ENCODE data around the gene SLC12A7. TPM values are rescaled to one million over a fixed set of nuclear protein-coding genes. Genes with fewer than 3 reads are reported as not detected.

SLC12A7 gene
- total RNA-seq, 4 donors from 2014 or later: 26.1 to 41.6 (median 29.1) TPM

DNA sequence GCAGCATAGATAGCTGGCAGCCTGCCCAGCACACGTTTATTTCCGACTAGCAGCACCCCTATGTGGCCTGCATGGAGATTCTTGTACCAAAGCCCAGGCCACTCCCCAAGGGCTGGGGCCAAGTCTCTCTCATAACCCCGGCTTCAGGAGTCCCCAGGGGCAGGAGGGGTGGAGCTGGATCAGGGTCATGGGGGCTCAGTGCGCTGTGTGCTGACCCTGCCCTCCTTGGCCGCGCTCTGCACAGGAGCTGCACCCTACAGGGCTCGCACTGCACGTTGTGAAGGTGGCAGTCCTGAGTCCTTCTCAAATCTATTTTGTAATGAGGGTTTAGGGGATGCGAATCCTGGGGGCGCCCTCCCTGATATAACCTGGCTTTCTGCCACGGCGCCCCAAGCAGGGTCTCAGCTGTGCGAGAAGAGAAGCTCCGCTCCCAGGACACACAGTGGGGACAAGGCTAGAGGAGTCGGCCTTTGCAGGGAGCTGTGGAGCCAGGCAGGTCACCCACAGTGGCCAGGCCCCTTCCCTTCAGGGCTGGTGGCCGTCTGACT lies 74.7 kb downstream of the SLC12A7 start:
- Histone ChIP-seq H3K4me1 (no peaks in the 10 kb centered on the region), H3K4me3 (replicated peaks in 1 of 3) (no peak overlapping the region), H3K36me3 (no peaks in the 10 kb centered on the region), H3K27ac (no peak overlapping the region), H3K27me3 (no peaks in the 10 kb centered on the region), H3K9me3 (no peaks in the 10 kb centered on the region)
- DNase-seq: no peak
- intact Hi-C loops (cut with DNase I): no loop called here
- WGBS, 2 donors: 74 to 77% methylated on average over 9 to 16 of the region's 16 CpGs
- no peak for TF ChIP-seq POLR2A (IDR thresholded peaks at IDR 0.05)
- TF ChIP-seq, protein P1, sequence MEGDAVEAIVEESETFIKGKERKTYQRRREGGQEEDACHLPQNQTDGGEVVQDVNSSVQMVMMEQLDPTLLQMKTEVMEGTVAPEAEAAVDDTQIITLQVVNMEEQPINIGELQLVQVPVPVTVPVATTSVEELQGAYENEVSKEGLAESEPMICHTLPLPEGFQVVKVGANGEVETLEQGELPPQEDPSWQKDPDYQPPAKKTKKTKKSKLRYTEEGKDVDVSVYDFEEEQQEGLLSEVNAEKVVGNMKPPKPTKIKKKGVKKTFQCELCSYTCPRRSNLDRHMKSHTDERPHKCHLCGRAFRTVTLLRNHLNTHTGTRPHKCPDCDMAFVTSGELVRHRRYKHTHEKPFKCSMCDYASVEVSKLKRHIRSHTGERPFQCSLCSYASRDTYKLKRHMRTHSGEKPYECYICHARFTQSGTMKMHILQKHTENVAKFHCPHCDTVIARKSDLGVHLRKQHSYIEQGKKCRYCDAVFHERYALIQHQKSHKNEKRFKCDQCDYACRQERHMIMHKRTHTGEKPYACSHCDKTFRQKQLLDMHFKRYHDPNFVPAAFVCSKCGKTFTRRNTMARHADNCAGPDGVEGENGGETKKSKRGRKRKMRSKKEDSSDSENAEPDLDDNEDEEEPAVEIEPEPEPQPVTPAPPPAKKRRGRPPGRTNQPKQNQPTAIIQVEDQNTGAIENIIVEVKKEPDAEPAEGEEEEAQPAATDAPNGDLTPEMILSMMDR (IDR thresholded peaks at IDR 0.05): no peak

DNA sequence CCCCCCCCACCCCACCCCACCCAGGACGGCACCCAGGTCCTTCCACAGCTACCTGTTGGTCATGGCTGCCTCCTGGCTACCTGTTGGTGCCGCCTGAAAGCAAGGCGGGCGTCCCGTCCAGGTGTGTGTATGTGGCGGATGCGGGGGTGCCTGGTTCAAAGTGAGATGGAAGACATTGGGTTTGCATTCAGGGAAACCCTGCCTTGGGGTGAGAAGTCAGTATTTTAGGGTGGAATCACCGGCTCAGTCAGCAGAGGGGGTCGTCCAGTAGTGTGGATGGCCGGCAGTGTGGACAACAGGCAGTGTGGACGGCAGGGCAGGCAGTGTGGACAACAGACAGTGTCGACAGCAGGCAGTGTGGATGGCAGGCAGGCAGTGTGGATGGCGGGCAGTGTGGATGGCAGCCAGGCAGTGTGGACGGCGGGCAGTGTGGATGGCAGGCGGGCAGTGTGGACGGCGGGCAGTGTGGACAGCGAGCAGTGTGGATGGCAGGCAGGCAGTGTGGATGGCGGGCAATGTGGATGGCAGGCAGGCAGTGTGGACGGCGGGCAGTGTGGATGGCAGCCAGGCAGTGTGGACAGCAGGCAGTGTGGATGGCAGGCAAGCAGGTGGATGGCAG lies 75.2 kb downstream of the SLC12A7 start:
- 88% methylated on average over 16 to 20 of the region's 22 CpGs for WGBS, 2 donors
- H3K4me3 ChIP-seq (replicated peaks in 1 of 3): no peak overlapping the region
- H3K27me3 ChIP-seq: no peaks in the 10 kb centered on the region
- TF ChIP-seq, protein P1 (IDR thresholded peaks at IDR 0.05): no peak
- H3K9me3 ChIP-seq: no peaks in the 10 kb centered on the region
- H3K4me1 ChIP-seq: no peaks in the 10 kb centered on the region
- intact Hi-C loops (cut with DNase I): no loop called here
- DNase-seq: no peak
- H3K27ac ChIP-seq: no peak overlapping the region
- H3K36me3 ChIP-seq: no peaks in the 10 kb centered on the region

DNA sequence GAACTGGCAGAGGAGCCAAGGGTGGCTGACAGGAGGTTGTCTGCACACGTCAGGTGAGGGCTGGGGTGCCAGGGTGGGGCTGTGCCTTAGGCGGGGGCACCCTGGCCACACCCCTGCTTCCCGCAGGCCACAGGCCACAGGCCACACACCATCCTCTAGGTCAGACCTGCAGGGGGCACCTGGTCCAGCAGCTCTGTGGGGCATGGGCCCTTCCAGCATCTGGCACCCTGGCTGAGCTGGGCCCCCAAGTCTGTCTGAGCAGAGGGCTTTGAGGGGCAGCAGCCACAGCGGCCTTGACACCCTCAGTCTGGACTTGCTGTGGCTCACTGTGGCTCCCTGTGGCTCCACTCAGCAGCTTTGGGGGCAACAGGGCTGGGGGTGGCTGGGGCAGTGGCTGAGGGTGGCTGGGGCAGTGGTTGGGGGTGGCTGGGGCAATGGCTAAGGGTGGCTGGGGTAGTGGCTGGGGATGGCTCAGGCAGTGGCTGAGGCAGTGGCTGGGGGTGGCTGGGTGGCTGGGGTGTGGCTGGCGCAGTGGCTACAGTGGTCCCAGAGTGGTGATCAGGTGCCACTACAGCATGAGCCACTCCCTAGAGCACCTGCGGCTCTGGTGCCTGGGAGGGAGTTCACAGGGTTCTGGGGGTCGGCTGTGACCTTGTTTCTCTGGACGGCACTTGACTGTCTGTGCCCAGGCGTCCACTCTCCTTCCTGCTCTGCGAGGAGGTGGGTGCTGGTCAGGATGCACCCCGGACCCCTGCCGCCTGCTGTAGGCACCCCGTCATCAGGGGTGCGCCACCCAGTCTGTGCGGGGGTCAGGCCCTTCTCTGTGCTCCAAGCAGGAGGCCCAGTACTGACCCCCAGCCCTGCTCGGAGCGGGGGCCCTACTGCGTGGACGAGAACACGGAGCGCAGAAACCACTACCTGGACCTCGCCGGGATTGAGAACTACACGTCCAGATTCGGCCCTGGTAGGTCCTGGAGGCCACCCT lies 76.2 kb downstream of the SLC12A7 start:
- Histone ChIP-seq H3K36me3 (no peaks in the 10 kb centered on the region), H3K27ac (no peak overlapping the region), H3K4me1 (no peaks in the 10 kb centered on the region), H3K4me3 (replicated peaks in 1 of 3) (no peak overlapping the region), H3K9me3 (no peaks in the 10 kb centered on the region), H3K27me3 (no peaks in the 10 kb centered on the region)
- no peak for DNase-seq
- intact Hi-C loops (cut with DNase I): no loop called here
- WGBS, 2 donors: 88 to 93% methylated on average over 9 to 21 of the region's 25 CpGs
- TF ChIP-seq, protein P1 (IDR thresholded peaks at IDR 0.05): no peak

DNA sequence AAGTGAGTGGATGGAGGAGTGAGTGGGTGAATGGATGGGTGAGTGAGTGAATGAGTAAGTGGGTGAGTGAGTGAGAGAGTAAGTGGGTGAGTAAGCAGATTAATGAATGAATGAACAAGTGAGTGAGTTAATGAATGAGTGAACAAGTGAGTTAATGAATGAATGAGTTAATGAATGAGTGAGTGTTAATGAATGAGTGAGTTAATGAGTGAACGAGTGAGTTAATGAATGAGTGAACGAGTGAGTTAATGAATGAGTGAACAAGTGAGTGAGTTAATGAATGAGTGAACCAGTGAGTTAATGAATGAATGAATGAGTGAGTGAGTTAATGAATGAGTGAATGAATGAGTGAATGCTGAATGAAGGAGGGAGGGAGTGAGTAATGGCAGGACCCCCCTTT lies 76.9 kb downstream of the SLC12A7 start:
- TF ChIP-seq, protein P1 (IDR thresholded peaks at IDR 0.05): no peak
- no peak for TF ChIP-seq POLR2A (IDR thresholded peaks at IDR 0.05)
- H3K36me3 ChIP-seq: no peaks in the 10 kb centered on the region
- no peak for DNase-seq
- H3K4me1 ChIP-seq: no peaks in the 10 kb centered on the region
- H3K4me3 ChIP-seq (replicated peaks in 1 of 3): no peak overlapping the region
- H3K27me3 ChIP-seq: no peaks in the 10 kb centered on the region
- 90 to 95% methylated on average over 2 of the region's 2 CpGs for WGBS, 2 donors
- intact Hi-C loops (cut with DNase I): no loop called here
- no peak overlapping the region for H3K27ac ChIP-seq
- no peaks in the 10 kb centered on the region for H3K9me3 ChIP-seq

Measured in thyroid gland (tissue), 4 donors.